OCI-M1 (cell line): Measurements from ENCODE around the gene HES5.

ENCODE experiments used
- DNase-seq: peaks from one replicate; lab custom pipeline; 2025; lab: John Stamatoyannopoulos, UW

Gene HES5

GRCh38 chr1:2514863-2515762 is 14.9 kb downstream of the HES5 start:
- no peak for DNase-seq

GRCh38 chr1:2513939-2514652 is 16.0 kb downstream of the HES5 start:
- no peak for DNase-seq

- no peak for DNase-seq
Measured at GRCh38 chr1:2512862-2513421, 17.1 kb downstream of the HES5 start.

GRCh38 chr1:2510366-2511155 is 19.5 kb downstream of the HES5 start:
- DNase-seq, result no peak

GRCh38 chr1:2509589-2509988 is 20.5 kb downstream of the HES5 start:
- no peak for DNase-seq

GRCh38 chr1:2508751-2509150 is 21.3 kb downstream of the HES5 start:
- DNase-seq, result no peak

GRCh38 chr1:2508180-2508579 is 21.9 kb downstream of the HES5 start:
- DNase-seq, result no peak

- DNase-seq, result no peak
Measured at GRCh38 chr1:2507744-2508155, 22.3 kb downstream of the HES5 start.

- DNase-seq, result no peak
Measured at GRCh38 chr1:2506901-2507565, 23.0 kb downstream of the HES5 start.

GRCh38 chr1:2506007-2506860 is 23.8 kb downstream of the HES5 start:
- DNase-seq, result no peak

- no peak for DNase-seq
Measured at GRCh38 chr1:2505461-2505994, 24.5 kb downstream of the HES5 start.

GRCh38 chr1:2504949-2505272 is 25.2 kb downstream of the HES5 start:
- DNase-seq, result no peak

GRCh38 chr1:2504225-2504948 is 25.7 kb downstream of the HES5 start:
- DNase-seq, result no peak

- no peak for DNase-seq
Measured at GRCh38 chr1:2503554-2504224, 26.4 kb downstream of the HES5 start.

- no peak for DNase-seq
Measured at GRCh38 chr1:2502661-2503553, 27.2 kb downstream of the HES5 start.

GRCh38 chr1:2502210-2502609 is 27.9 kb downstream of the HES5 start:
- DNase-seq, result no peak

- DNase-seq, result no peak
Measured at GRCh38 chr1:2501820-2502119, 28.3 kb downstream of the HES5 start.

GRCh38 chr1:2501041-2501819 is 28.8 kb downstream of the HES5 start:
- no peak for DNase-seq
